8988T (cell line): ENCODE results near the gene ZNF563.
"Not testable (repeated sequence)": the region's sequence is repeated elsewhere in the genome, so short reads cannot be mapped to it uniquely, and the experiment has no call there.

ENCODE experiments used
- DNase-seq: peaks from one replicate; pipeline ENCODE4 v3.0.0; 2011

ZNF563 gene

GRCh38 chr19:12333162-12334159 is at the start of gene ZNF563:
Gene ZNF563, minus strand, starts transcription at chr19:12333633. Its CDS starts 151 bp downstream, at chr19:12333482.
- DNase-seq = peak; percentile 68

GRCh38 chr19:12380444-12380737 is 47.0 kb upstream of the ZNF563 start:
- no peak for DNase-seq

- DNase-seq = no peak
Measured at GRCh38 chr19:12379732-12380443, 46.5 kb upstream of the ZNF563 start.

GRCh38 chr19:12374026-12374425 is 40.6 kb upstream of the ZNF563 start:
- no peak for DNase-seq

- DNase-seq = peak; percentile 81
Measured at GRCh38 chr19:12365236-12366162, 32.1 kb upstream of the ZNF563 start, which contains the start of gene ZNF442. Gene ZNF442, minus strand, starts transcription at chr19:12365683. Its CDS starts 2,052 bp downstream, at chr19:12363631.

- DNase-seq = no peak
Measured at GRCh38 chr19:12364391-12365235, 31.2 kb upstream of the ZNF563 start.

GRCh38 chr19:12362236-12362635 is 28.8 kb upstream of the ZNF563 start:
- DNase-seq = not testable (repeated sequence)

GRCh38 chr19:12353375-12353774 is 19.9 kb upstream of the ZNF563 start:
- no peak for DNase-seq

- DNase-seq = no peak
Measured at GRCh38 chr19:12350890-12351197, 17.4 kb upstream of the ZNF563 start.

GRCh38 chr19:12350185-12350889 is 16.9 kb upstream of the ZNF563 start:
- no peak for DNase-seq

GRCh38 chr19:12346896-12347295 is 13.5 kb upstream of the ZNF563 start:
- DNase-seq = no peak

- DNase-seq = no peak
Measured at GRCh38 chr19:12345197-12345596, 11.8 kb upstream of the ZNF563 start.

GRCh38 chr19:12331211-12331941 is 2.1 kb downstream of the ZNF563 start:
- no peak for DNase-seq

- no peak for DNase-seq
Measured at GRCh38 chr19:12330340-12330739, 3.1 kb downstream of the ZNF563 start.

GRCh38 chr19:12325690-12326089 is 7.7 kb downstream of the ZNF563 start:
- DNase-seq = no peak

- no peak for DNase-seq
Measured at GRCh38 chr19:12318782-12319413, 14.5 kb downstream of the ZNF563 start.

- DNase-seq = no peak
Measured at GRCh38 chr19:12314553-12314952, 18.9 kb downstream of the ZNF563 start.

- DNase-seq = not testable (repeated sequence)
Measured at GRCh38 chr19:12308891-12309290, 24.5 kb downstream of the ZNF563 start.

GRCh38 chr19:12295191-12295590 is 38.2 kb downstream of the ZNF563 start:
- no peak for DNase-seq
